ENCODE data around the gene TOB1. TPM values are rescaled to one million over a fixed set of nuclear protein-coding genes. Genes with fewer than 3 reads are reported as not detected.

Gene TOB1
- total RNA-seq = 2.9 and 4.4 TPM in 2 replicates

- DNase-seq = peak; percentile 98
Measured at GRCh38 chr17:50866261-50866949, at the start of gene TOB1. Gene TOB1 (minus strand): TSS chr17:50866354. CDS start chr17:50864017, 2,337 bp downstream.

GRCh38 chr17:50914505-50915063 lies 48.4 kb upstream of the TOB1 start:
- DNase-seq = no peak

- no peak for DNase-seq
Measured at GRCh38 chr17:50913120-50913519, 47.0 kb upstream of the TOB1 start.

GRCh38 chr17:50911890-50912289 lies 45.7 kb upstream of the TOB1 start:
- no peak for DNase-seq

DNA sequence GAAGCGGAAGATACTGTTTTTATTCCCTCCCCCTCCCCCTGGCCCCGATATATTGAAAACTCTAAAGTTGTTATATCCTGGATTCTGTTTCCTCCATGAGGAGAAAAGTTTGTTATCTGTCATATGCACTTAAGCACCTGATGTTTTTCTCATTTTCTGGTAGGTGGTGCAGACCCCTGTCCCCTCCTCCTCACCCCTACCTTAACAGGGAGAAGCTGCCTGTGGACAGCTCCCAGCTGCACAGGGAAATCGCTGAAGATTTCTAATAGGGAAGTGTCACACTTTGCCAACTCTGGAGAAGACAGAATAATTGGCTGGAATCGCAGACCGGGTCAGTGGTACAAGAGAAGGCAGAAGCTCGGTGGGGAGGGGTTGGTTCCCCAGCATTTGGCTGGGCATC lies 45.3 kb upstream of the TOB1 start:
- DNase-seq = no peak

GRCh38 chr17:50909765-50910605 lies 43.8 kb upstream of the TOB1 start:
- no peak for DNase-seq

DNA sequence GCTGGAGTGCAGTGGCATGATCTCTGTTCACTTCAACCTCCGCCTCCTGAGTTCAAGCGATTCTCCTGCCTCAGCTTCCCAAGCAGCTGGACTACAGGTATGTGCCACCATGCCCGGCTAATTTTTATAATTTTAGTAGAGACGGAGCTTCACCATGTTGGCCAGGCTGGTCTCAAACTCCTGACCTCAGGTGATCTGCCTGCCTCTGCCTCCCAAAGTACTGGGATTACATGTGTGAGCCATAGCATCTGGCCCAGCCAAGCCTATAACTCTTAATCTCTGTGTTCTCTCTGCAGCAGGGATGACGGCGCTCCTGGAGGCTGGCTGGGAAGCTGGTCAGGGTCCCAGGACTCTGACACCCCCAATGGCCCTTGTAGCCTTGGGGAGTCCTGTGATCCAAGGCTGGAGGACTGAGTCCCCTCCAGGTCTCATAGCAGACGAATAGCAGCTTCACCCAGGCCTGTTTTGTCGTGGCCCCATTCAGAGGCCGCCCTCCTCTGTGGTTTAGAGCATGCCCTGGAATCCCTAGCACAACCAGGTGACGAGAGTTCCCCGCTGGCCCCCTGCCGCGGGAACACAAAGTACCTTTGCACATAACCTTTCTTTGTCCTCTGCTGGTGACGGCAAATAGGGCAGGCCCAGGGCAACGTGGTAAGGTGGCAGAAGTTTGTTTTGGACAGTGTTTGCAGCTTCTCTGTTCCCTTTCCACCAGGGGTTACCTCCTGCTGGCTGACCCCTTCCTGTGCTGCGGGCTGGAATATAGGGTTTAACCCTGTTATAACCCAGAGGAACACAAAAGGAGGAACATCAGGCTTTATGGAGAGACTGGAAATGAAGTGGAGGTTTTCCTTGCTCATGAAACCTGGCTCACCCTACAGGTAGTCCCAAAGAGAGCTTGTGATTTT lies 43.0 kb upstream of the TOB1 start:
- peak; percentile 22 for DNase-seq

- no peak for DNase-seq
Measured at GRCh38 chr17:50908140-50908859, 42.1 kb upstream of the TOB1 start.

DNA sequence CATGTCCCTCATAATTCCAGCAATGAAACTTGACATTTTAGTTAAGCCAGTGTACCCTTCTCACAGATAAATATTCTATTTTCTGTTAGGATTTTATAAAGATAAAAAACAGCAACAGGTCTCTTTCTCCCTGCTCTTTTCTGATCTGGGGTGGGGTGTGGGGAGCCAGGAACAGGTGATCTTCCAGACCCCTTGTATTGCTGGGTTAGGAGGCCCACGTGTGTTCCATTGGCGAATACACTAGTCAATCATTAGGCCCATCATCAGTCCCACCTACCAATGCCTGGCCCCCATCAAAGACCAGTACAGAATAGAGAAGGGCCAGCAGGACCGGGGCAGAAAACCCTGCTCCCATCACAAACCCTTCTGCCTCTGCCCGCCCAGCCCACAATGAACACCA lies 40.3 kb upstream of the TOB1 start:
- no peak for DNase-seq

- no peak for DNase-seq
Measured at GRCh38 chr17:50905460-50905803, 39.3 kb upstream of the TOB1 start.

DNA sequence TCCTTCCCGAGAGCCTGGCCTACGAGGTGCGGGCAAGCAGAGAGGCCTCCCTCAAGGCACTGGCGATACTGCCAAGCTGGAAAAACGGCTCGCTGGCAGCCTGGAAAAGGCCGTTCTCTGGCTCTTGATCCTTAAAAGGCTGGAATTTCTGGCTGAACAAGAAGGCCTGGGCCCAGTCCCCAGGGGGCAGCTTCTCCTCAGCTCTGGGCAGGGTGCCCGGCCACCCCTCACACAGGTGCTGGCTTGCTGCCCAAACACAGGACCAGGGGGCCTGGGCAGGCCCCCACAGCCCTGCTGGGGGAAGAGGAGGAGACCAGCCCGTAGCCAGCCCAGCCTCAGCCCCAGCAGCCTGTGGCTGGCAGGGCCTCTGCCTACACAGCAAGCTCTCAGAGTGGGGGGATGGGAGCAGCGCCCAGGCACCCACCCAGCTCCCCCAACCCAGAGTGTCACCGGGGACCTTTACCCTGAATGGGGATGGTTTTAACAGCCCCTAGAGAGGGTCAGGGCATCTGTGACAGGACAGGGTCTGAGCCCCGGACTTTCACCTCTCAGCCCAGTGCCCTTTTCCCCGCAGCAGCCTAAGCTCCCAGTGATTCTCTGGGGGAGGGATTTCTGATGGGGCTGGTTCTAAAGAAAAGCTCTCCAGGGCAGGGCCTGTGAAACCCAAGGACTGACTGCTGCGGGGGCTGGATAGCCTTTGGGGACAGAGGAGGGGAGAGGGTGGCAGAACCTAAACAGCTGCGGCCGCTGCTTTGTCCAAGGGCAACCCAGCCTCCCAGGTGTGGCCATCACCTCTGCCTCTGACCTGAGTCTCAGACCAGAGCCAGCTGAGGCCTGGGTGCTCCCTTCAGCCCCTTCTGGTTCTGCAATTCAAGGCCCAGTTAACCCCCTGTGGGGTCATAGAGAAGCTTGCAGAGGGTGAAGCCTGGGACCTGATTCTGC lies 38.6 kb upstream of the TOB1 start:
- DNase-seq = no peak

DNA sequence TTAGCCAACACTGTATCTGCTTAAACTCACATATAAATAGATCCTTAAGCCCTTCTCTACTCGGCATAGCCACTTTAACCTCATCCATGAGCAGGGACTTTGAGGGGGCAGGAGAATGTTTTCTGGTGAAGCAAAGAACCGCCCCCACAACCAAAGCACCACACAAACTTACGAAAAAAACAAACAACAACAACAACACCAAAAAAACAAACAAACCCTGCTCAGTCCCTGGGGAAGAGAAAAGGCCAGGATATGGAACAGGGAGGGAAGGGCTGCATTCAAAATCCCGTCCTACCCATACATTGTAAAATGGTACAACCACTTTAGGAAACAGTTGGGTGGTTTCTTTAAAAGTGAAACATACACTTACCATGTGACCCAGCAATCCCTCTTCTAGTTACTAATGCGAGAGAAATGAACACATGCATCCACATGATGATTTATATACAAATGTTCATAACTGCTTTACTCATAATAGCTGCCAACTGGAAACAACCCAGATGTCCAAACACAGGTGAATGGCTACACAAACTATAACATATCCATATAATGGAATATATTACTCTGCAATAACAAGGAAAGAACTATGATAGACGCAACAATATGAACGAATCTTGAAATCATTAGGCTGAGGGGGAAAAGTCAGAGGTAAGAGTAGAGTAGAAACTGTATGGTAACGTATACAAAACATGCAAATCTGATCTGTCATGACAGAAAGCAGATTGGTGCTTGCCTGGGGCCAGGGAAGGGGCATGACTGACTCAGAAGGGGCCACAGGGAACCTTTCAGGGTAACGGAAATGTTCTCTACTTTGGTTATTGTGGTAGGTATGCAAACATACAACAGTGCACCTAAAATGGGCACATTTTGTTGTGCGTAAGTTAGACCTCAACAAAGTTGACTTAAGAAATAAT lies 37.7 kb upstream of the TOB1 start:
- DNase-seq = no peak

GRCh38 chr17:50902372-50903353 lies 36.5 kb upstream of the TOB1 start:
- DNase-seq = no peak

DNA sequence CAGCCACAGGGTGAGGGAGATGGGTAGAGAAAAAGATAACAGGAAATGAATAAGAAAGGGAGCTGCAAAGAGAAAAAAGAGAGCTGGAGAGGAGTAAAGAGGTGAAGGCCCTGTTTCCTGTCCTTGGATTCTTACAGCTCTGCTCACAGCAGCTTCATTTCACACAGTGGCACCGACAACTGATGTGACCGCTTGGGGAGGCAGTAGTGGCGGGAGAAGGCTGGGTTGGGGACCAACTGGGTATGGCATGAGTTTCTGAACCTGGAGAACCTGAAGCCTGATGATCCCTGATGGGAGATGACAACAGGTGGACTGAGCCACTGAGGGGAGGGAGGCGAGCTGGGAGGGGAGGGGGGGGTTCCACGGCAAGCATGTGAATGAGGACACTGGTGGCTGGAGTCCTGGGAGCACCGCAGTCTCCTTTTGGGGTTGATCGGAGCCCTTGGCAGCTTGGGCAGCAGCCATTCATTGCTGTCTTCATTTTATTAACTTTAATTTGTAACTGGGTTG lies 34.3 kb upstream of the TOB1 start:
- no peak for DNase-seq

DNA sequence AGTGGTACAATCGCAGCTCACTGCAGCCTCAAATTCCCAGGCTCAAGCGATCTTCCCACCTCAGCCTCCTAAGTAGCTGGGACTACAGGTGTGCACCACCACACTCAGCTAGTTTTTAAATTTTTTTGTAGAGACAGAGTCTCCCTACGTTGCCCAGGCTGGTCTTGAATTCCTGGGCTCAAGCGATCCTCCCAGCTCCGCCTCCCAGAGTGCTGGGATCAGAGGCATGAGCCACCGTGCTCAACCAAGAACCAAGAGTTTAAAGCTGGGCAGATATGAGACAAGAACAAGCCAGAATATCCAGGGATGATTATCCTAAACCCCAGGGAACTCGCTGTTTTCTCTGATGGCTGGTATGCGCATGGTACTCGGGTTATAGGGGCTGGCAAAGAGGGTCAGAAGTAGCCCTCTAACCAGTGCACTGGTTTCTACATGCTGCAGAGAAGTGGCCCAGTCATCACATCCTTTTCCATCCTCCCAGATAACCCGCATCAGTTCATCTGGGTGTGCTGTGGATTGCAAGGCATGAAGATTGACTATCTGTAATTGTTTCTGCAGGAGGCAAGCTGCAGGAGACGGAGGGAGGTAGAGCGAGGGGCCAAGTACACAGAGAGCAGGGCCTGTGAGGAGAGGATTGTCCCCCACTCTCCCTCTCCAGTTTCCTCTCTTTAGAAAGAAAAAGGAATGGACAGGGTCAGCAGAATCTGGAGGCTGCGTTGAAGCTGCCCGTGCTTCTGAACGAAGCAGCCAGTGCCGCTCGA lies 33.6 kb upstream of the TOB1 start:
- DNase-seq = no peak

DNA sequence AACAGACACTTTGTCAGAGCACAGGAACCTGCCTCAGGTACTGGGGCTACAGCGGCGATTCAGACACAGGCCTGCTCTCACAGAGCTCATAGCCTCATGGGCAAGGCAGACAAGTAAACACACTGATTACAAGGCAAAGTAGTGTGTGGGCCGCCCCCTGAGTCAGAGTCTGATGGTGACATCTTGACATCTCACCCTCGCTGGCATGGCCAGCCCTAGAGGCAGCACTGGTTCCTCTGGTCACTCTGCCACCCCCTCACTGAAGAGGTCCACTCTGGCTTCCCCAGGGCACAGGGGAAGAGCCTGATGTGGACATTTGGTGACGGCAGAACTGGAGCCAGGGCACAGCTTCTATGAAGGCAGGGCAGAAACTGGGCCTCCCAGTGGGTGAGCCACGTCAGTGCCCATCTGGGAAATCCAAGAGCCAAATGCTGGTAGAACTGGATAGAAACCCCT lies 32.9 kb upstream of the TOB1 start:
- DNase-seq = no peak

- DNase-seq = no peak
Measured at GRCh38 chr17:50898369-50899004, 32.3 kb upstream of the TOB1 start.
